HL-60 (cell line): ENCODE measurements around the gene TMTC1.

Experiments
- CTCF ChIP-seq: IDR thresholded peaks from one replicate; pipeline ENCODE4 v1.5.1; 2011; ENCODE audit warnings: low read length, control low read depth, inconsistent platforms; ENCODE audit not compliant: insufficient read depth
- POLR2AphosphoS5 ChIP-seq: IDR thresholded peaks from 2 replicates; pipeline ENCODE4 v1.6.1; 2012; ENCODE audit warnings: low read depth
- REST ChIP-seq: IDR thresholded peaks from 2 replicates; pipeline ENCODE4 v1.6.1; 2012; ENCODE audit warnings: low read depth; ENCODE audit not compliant: insufficient replicate concordance

DNA sequence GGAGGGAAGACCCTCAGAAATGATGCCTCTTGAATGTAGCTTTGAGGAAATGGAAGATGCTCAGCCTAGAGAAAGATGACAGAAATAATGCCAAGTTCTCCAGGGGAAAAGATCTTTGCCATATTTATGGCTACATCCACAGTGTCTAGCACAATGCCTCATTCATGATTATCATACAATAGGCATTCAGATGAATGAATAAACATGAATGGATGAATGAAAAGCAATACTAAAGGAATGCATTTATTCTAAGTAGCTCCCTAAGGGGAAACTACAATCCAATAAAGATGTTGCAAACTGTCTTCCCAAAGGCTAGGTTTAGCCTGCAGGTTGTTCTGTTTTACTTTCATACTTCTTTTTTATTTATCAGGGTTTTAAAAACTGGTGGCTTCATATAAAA lies 12.0 kb downstream of the TMTC1 start:
- TF ChIP-seq REST (no peak), CTCF (no peak), POLR2AphosphoS5 (no peak)
